ENCODE results near the gene RAB11B. TPM values are rescaled to one million over a fixed set of nuclear protein-coding genes. Genes with fewer than 3 reads are reported as not detected.
A peak's percentile ranks its signal among the peaks of the same experiment; 100 is the strongest.

RAB11B gene
- total and polyA plus RNA-seq, 9 of the 15 experiments (the other 6 are each of a cell fraction or from before 2014, with no cell fraction given) = 0.74 to 71.0 (median 13.8) TPM

- TF ChIP-seq ARID4B (CRISPR knock-in tag; IDR thresholded peaks at IDR 0.05) (peak; percentile 70), TCF15 (CRISPR knock-in tag; IDR thresholded peaks at IDR 0.05) (no peak), CXXC5 (CRISPR knock-in tag; IDR thresholded peaks at IDR 0.05) (peak; percentile 21), ZNF354B (CRISPR knock-in tag; IDR thresholded peaks at IDR 0.05) (no peak), FUS (optimal IDR thresholded peaks at IDR 0.05; ENCODE audit: low read depth, low read length) (no peak), NFATC3 (IDR thresholded peaks at IDR 0.05) (no peak), ZBTB7A (IDR thresholded peaks at IDR 0.05; ENCODE audit: borderline replicate concordance, control insufficient read depth, low read depth, low read length) (peak; percentile 67; the same call in 1 of the 2 replicates), ILK (tag; IDR thresholded peaks at IDR 0.05; ENCODE audit: borderline replicate concordance, low read depth) (no peak), NFE2L1 (tag; IDR thresholded peaks at IDR 0.05; ENCODE audit: borderline replicate concordance, low read depth) (no peak), HMGN3 (IDR thresholded peaks at IDR 0.05; ENCODE audit: borderline replicate concordance, extremely low read depth, insufficient read length, low read depth, low read length) (peak; percentile 43), SAP30 (IDR thresholded peaks at IDR 0.05; ENCODE audit: borderline replicate concordance, insufficient read depth, low read depth, low read length, poor library complexity, severe bottlenecking) (peak; percentile 18), RB1 (IDR thresholded peaks at IDR 0.05; ENCODE audit: low read depth) (peak; percentile 42; the same call in 1 of the 2 replicates)
Measured at GRCh38 chr19:8445488-8446001, 55.4 kb downstream of the RAB11B start (continued).

All from K562 (cell line).